Activated CD8-positive, alpha-beta memory T cell treated with anti-CD3 and anti-CD28 coated beads, Interleukin-2, amount 10 ng/mL, durations not matched to agents 7 days and 5 days (primary cell): ENCODE data around the gene PAPLN. TPM values are rescaled to one million over a fixed set of nuclear protein-coding genes. Genes with fewer than 3 reads are reported as not detected.

ENCODE experiments used
- ATAC-seq: fragments of 150-1000 bp; cut with Tn5 transposase; one replicate; pipeline ENCODE4 v1.10.0; 2021; ENCODE audit warnings: moderate library complexity
- CTCF ChIA-PET: fragments of 350-600 bp; sonication (Branson Sonifier 250); formaldehyde crosslinking; loops from one replicate; lab custom pipeline; 2021; ENCODE audit warnings: antibody characterized with exemption; lab: Charles Lee
- DNase-seq: peaks from one replicate; pipeline ENCODE4 v3.0.0-alpha.2; 2020
- H3K27ac Mint-ChIP-seq: one replicate; pipeline ENCODE4 v1.8.0; 2021; ENCODE audit warnings: mild to moderate bottlenecking, mixed read lengths
- H3K27me3 Mint-ChIP-seq: one replicate; pipeline ENCODE4 v1.8.0; 2021; ENCODE audit warnings: mixed read lengths
- H3K36me3 Mint-ChIP-seq: one replicate; pipeline ENCODE4 v1.8.0; 2021; ENCODE audit warnings: mild to moderate bottlenecking, mixed read lengths
- H3K4me1 Mint-ChIP-seq: one replicate; pipeline ENCODE4 v1.8.0; 2021; ENCODE audit warnings: mixed read lengths
- H3K4me3 Mint-ChIP-seq: one replicate; pipeline ENCODE4 v1.8.0; 2021; ENCODE audit warnings: mild to moderate bottlenecking, moderate library complexity, mixed read lengths
- H3K9me3 Mint-ChIP-seq: one replicate; pipeline ENCODE4 v1.8.0; 2022; ENCODE audit warnings: low read depth, mixed read lengths
- total RNA-seq, 2 experiments: library from RNA; stranded (reverse); gene quantifications; one replicate each; pipeline ENCODE4 v1.2.3, GENCODE V29; 2021

PAPLN gene
- total RNA-seq, 2 experiments from 2014 or later = 0.73 to 1.8 TPM

- no peak for ATAC-seq
- no peaks in the 10 kb centered on the region for H3K9me3 Mint-ChIP-seq
- no peak overlapping the region for H3K27ac Mint-ChIP-seq
- CTCF ChIA-PET = interaction anchor here (1.4 kb wide), 1 partner anchor 9 kb away, joined by 5 read pairs; no protein-coding TSS in a partner anchor
- H3K4me3 Mint-ChIP-seq = no peak overlapping the region
- peaks cover 4% of the 10 kb centered on the region for H3K4me1 Mint-ChIP-seq
- peaks cover 36% of the 10 kb centered on the region for H3K36me3 Mint-ChIP-seq
- DNase-seq = no peak
- H3K27me3 Mint-ChIP-seq = no peaks in the 10 kb centered on the region
Observed at GRCh38 chr14:73280903-73281302, 43.6 kb downstream of the PAPLN start.

- ATAC-seq = no peak
- Mint-ChIP-seq H3K9me3 (no peaks in the 10 kb centered on the region), H3K36me3 (peaks cover 30% of the 10 kb centered on the region), H3K27ac (no peak overlapping the region), H3K27me3 (no peaks in the 10 kb centered on the region), H3K4me1 (peaks cover 4% of the 10 kb centered on the region), H3K4me3 (no peak overlapping the region)
- CTCF ChIA-PET = no interaction called here
- DNase-seq = no peak
Observed at GRCh38 chr14:73283608-73284379, 46.5 kb downstream of the PAPLN start.

- Mint-ChIP-seq H3K27me3 (no peaks in the 10 kb centered on the region), H3K27ac (no peak overlapping the region), H3K4me1 (peaks cover 24% of the 10 kb centered on the region), H3K4me3 (no peak overlapping the region), H3K36me3 (peaks cover 26% of the 10 kb centered on the region), H3K9me3 (no peaks in the 10 kb centered on the region)
- no peak for ATAC-seq
- CTCF ChIA-PET = interaction anchor here (0.6 to 1.9 kb wide), 3 partner anchors 9 to 187 kb away, joined by 3 to 5 read pairs (median 4); no protein-coding TSS in a partner anchor
- DNase-seq = no peak
Observed at GRCh38 chr14:73285979-73286378, 48.7 kb downstream of the PAPLN start.

GRCh38 chr14:73286598-73286997 lies 49.3 kb downstream of the PAPLN start:
- Mint-ChIP-seq H3K36me3 (peaks cover 26% of the 10 kb centered on the region), H3K27me3 (no peaks in the 10 kb centered on the region), H3K4me3 (no peak overlapping the region), H3K27ac (no peak overlapping the region), H3K9me3 (no peaks in the 10 kb centered on the region), H3K4me1 (peaks cover 25% of the 10 kb centered on the region)
- CTCF ChIA-PET = interaction anchor here (0.9 kb wide), 1 partner anchor 9 kb away, joined by 3 read pairs; no protein-coding TSS in a partner anchor
- ATAC-seq (no peak), DNase-seq (no peak)

GRCh38 chr14:73287071-73287470 lies 49.8 kb downstream of the PAPLN start:
- no peak overlapping the region for H3K27ac Mint-ChIP-seq
- DNase-seq = no peak
- no peaks in the 10 kb centered on the region for H3K27me3 Mint-ChIP-seq
- ATAC-seq = no peak
- H3K4me1 Mint-ChIP-seq = peaks cover 25% of the 10 kb centered on the region
- peaks cover 26% of the 10 kb centered on the region for H3K36me3 Mint-ChIP-seq
- CTCF ChIA-PET = interaction anchor here (0.9 kb wide), 1 partner anchor 8 kb away, joined by 3 read pairs; no protein-coding TSS in a partner anchor
- H3K9me3 Mint-ChIP-seq = no peaks in the 10 kb centered on the region
- no peak overlapping the region for H3K4me3 Mint-ChIP-seq

- CTCF ChIA-PET = interaction anchor here (1.1 kb wide), 1 partner anchor 10 kb away, joined by 5 read pairs; no protein-coding TSS in a partner anchor
- DNase-seq (no peak), ATAC-seq (no peak)
- Mint-ChIP-seq H3K27ac (no peak overlapping the region), H3K27me3 (no peaks in the 10 kb centered on the region), H3K4me1 (peaks cover 37% of the 10 kb centered on the region), H3K36me3 (peaks cover 29% of the 10 kb centered on the region), H3K9me3 (no peaks in the 10 kb centered on the region), H3K4me3 (no peak overlapping the region)
Observed at GRCh38 chr14:73289308-73289707, 52.0 kb downstream of the PAPLN start.

GRCh38 chr14:73289729-73290128 lies 52.4 kb downstream of the PAPLN start:
- Mint-ChIP-seq H3K4me1 (peaks cover 37% of the 10 kb centered on the region), H3K4me3 (no peak overlapping the region), H3K27me3 (no peaks in the 10 kb centered on the region), H3K9me3 (no peaks in the 10 kb centered on the region), H3K36me3 (peaks cover 29% of the 10 kb centered on the region), H3K27ac (no peak overlapping the region)
- CTCF ChIA-PET = interaction anchor here (0.9 kb wide), 1 partner anchor 171 kb away, joined by 3 read pairs; no protein-coding TSS in a partner anchor
- DNase-seq (no peak), ATAC-seq (no peak)

- H3K4me3 Mint-ChIP-seq = no peak overlapping the region
Observed at GRCh38 chr14:73290279-73290678, 53.0 kb downstream of the PAPLN start.

GRCh38 chr14:73293782-73294781 lies 56.8 kb downstream of the PAPLN start:
- CTCF ChIA-PET = interaction anchor here (0.8 to 3.0 kb wide), 15 partner anchors 9 to 339 kb away, joined by 3 to 47 read pairs (median 4); partner anchors contain the start of gene NUMB
- H3K27ac Mint-ChIP-seq = no peak overlapping the region
- ATAC-seq (no peak), DNase-seq (no peak)
- peaks cover 34% of the 10 kb centered on the region for H3K4me1 Mint-ChIP-seq
- peaks cover 26% of the 10 kb centered on the region for H3K36me3 Mint-ChIP-seq
- no peaks in the 10 kb centered on the region for H3K9me3 Mint-ChIP-seq
- no peak overlapping the region for H3K4me3 Mint-ChIP-seq
- no peaks in the 10 kb centered on the region for H3K27me3 Mint-ChIP-seq

More at GRCh38 chr14:73290279-73290678, 53.0 kb downstream of the PAPLN start:
- Mint-ChIP-seq H3K4me1 (peaks cover 37% of the 10 kb centered on the region), H3K9me3 (no peaks in the 10 kb centered on the region), H3K27ac (peak overlapping the region; percentile 44), H3K27me3 (no peaks in the 10 kb centered on the region), H3K36me3 (peaks cover 30% of the 10 kb centered on the region)
- no peak for DNase-seq
- CTCF ChIA-PET = interaction anchor here (0.9 kb wide), 1 partner anchor 170 kb away, joined by 3 read pairs; no protein-coding TSS in a partner anchor
- peak; percentile 76 for ATAC-seq

GRCh38 chr14:73295198-73295796 lies 58.0 kb downstream of the PAPLN start:
- Mint-ChIP-seq H3K27me3 (no peaks in the 10 kb centered on the region), H3K36me3 (peaks cover 24% of the 10 kb centered on the region), H3K4me1 (peaks cover 22% of the 10 kb centered on the region), H3K4me3 (no peak overlapping the region), H3K27ac (no peak overlapping the region), H3K9me3 (no peaks in the 10 kb centered on the region)
- no peak for ATAC-seq
- CTCF ChIA-PET = interaction anchor here (0.6 to 3.0 kb wide), 30 partner anchors 9 to 205 kb away, joined by 3 to 47 read pairs (median 4); partner anchors contain the start of genes NUMB, PSEN1 and RIOX1
- DNase-seq = no peak

GRCh38 chr14:73305499-73305898 lies 68.2 kb downstream of the PAPLN start:
- no peak for DNase-seq
- no peak overlapping the region for H3K27ac Mint-ChIP-seq

GRCh38 chr14:73307261-73307660 lies 70.0 kb downstream of the PAPLN start:
- Mint-ChIP-seq H3K36me3 (peaks cover 5% of the 10 kb centered on the region), H3K4me1 (peaks cover 10% of the 10 kb centered on the region), H3K9me3 (no peaks in the 10 kb centered on the region), H3K27me3 (no peaks in the 10 kb centered on the region), H3K4me3 (no peak overlapping the region), H3K27ac (no peak overlapping the region)
- CTCF ChIA-PET = interaction anchor here (1.2 to 1.5 kb wide), 2 partner anchors 12 to 165 kb away, joined by 3 to 4 read pairs; no protein-coding TSS in a partner anchor
- DNase-seq = no peak
- no peak for ATAC-seq

More at GRCh38 chr14:73305499-73305898, 68.2 kb downstream of the PAPLN start:
- Mint-ChIP-seq H3K4me1 (peaks cover 1% of the 10 kb centered on the region), H3K4me3 (no peak overlapping the region), H3K36me3 (peaks cover 5% of the 10 kb centered on the region), H3K27me3 (no peaks in the 10 kb centered on the region), H3K9me3 (no peaks in the 10 kb centered on the region)
- CTCF ChIA-PET = interaction anchor here (1.0 to 1.2 kb wide), 2 partner anchors 10 to 167 kb away, joined by 3 to 5 read pairs; no protein-coding TSS in a partner anchor
- no peak for ATAC-seq
